Panc1 (cell line): Measurements from ENCODE around the gene MPPED1. TPM values are rescaled to one million over a fixed set of nuclear protein-coding genes. Genes with fewer than 3 reads are reported as not detected.

Experiments
- ATAC-seq: fragments of 200-7000 bp; cut with Tn5 transposase; 2 replicates; pipeline ENCODE4 v1.9.1; 2020; ENCODE audit warnings: mild to moderate bottlenecking, moderate library complexity
- BruUV-seq: library from RNA; stranded (reverse); fragments of 400-500 nt; replicated peaks from 2 replicates; lab custom pipeline; 2021; lab: Mats Ljungman, UMichigan
- CTCF ChIA-PET: fragments of 300-600 bp; sonication (Branson Sonifier 250); formaldehyde crosslinking; loops from one replicate; lab custom pipeline; 2022; ENCODE audit warnings: antibody characterized with exemption; lab: Charles Lee
- POLR2A ChIA-PET: fragments of 300-600 bp; sonication (Branson Sonifier 250); formaldehyde crosslinking; loops from one replicate; lab custom pipeline; 2022; ENCODE audit warnings: antibody characterized with exemption; lab: Charles Lee
- DNase-seq: peaks from one replicate; pipeline ENCODE4 v3.0.0-alpha.2; 2010; ENCODE audit warnings: low read depth, low spot score
- H3K27ac ChIP-seq: 2 replicates; pipeline ENCODE4 v1.5.1; 2011; ENCODE audit warnings: mild to moderate bottlenecking, low read length, inconsistent platforms
- H3K27me3 ChIP-seq: fragments of 200-500 bp; sonication (Bioruptor generic); 2 replicates; pipeline ENCODE4 v1.6.0; 2014; ENCODE audit warnings: low read length, inconsistent platforms; ENCODE audit not compliant: control insufficient read depth, insufficient read depth
- H3K36me3 ChIP-seq: fragments of 200-500 bp; sonication (Bioruptor generic); 2 replicates; pipeline ENCODE4 v1.5.1; 2014; ENCODE audit warnings: inconsistent platforms, mild to moderate bottlenecking, low read length, moderate library complexity; ENCODE audit not compliant: control insufficient read depth, insufficient read depth
- H3K4me1 ChIP-seq: 2 replicates; pipeline ENCODE4 v1.5.1; 2011; ENCODE audit warnings: inconsistent platforms, mild to moderate bottlenecking, low read length, moderate library complexity; ENCODE audit not compliant: control insufficient read depth, insufficient read depth
- H3K4me3 ChIP-seq, 2 experiments: 2 replicates each; pipeline ENCODE4 v1.5.1; 2011 to 2012; ENCODE audit warnings: low read depth in 2 of 2, low read length in 2 of 2, mild to moderate bottlenecking in 2 of 2, inconsistent platforms in 1 of 2, moderate library complexity in 1 of 2
- H3K9me3 ChIP-seq: fragments of 200-500 bp; sonication (Bioruptor generic); 2 replicates; pipeline ENCODE4 v1.5.1; 2014; ENCODE audit warnings: low read depth, mild to moderate bottlenecking, inconsistent platforms, low read length, moderate library complexity; ENCODE audit not compliant: control insufficient read depth, insufficient read depth
- CTCF ChIP-seq: fragments of 450-650 bp; IDR thresholded peaks from 2 replicates; pipeline ENCODE4 v1.5.1; 2017; ENCODE audit warnings: mild to moderate bottlenecking
- POLR2AphosphoS5 ChIP-seq: IDR thresholded peaks from 2 replicates; pipeline ENCODE4 v1.6.1; 2012; ENCODE audit warnings: mild to moderate bottlenecking, low read depth, low read length, moderate library complexity
- REST ChIP-seq, 2 experiments: IDR thresholded peaks; 2 replicates each; pipeline ENCODE4 v1.6.1; 2011 to 2012; ENCODE audit warnings: low read depth in 2 of 2, control low read depth in 1 of 2, low read length in 1 of 2, mild to moderate bottlenecking in 1 of 2, moderate library complexity in 1 of 2; ENCODE audit not compliant: insufficient read depth in 1 of 2
- SIN3A ChIP-seq: IDR thresholded peaks from 2 replicates; pipeline ENCODE4 v1.6.1; 2012; ENCODE audit warnings: low read depth, mild to moderate bottlenecking, low read length, moderate library complexity, borderline replicate concordance; ENCODE audit not compliant: insufficient read depth
- TCF7L2 ChIP-seq: IDR thresholded peaks from 2 replicates; pipeline ENCODE4 v1.6.1; 2011; ENCODE audit warnings: mild to moderate bottlenecking, low read depth, low read length, inconsistent platforms
- in situ Hi-C: cut with HindIII; loops from 2 replicates; pipeline ENCODE4 v1.10.0; 2016; ENCODE audit warnings: low sequenced_read_pairs, low pct_unique_long_range_greater_than_20kb
- intact Hi-C: fragments of 100-400 bp; cut with micrococcal nuclease; formaldehyde crosslinking; loops from one replicate; pipeline ENCODE4 v1.10.0; 2022; ENCODE audit not compliant: unreplicated experiment
- total RNA-seq: library from RNA; stranded (reverse); gene quantifications from one replicate; pipeline ENCODE4 v1.2.1, GENCODE V29; 2021; ENCODE audit not compliant: unreplicated experiment

Gene MPPED1
- total RNA-seq, 1 experiment from 2014 or later: not detected

GRCh38 chr22:43402128-43402527 is 9.7 kb upstream of the MPPED1 start:
- Histone ChIP-seq H3K27me3 (no peaks in the 10 kb centered on the region), H3K36me3 (no peaks in the 10 kb centered on the region), H3K4me1 (no peaks in the 10 kb centered on the region), H3K27ac (no peak overlapping the region), H3K9me3 (no peaks in the 10 kb centered on the region), H3K4me3 (no peak overlapping the region)
- no peak for ATAC-seq
- TF ChIP-seq REST (IDR thresholded peaks at IDR 0.05; ENCODE audit: insufficient read depth in 1 of 2, low read depth in 2 of 2, low read length in 1 of 2): no peak
- TF ChIP-seq SIN3A: no peak
- TF ChIP-seq CTCF: no peak
- no peak for TF ChIP-seq POLR2AphosphoS5
- no peak for TF ChIP-seq TCF7L2
- no TSS peak for BruUV-seq
- ChIA-PET CTCF (no interaction called here), POLR2A (no interaction called here)
- intact Hi-C loops: no loop called here
- in situ Hi-C loops: no loop called here
- DNase-seq: no peak

- no peak; the same call in 1 of the 2 replicates for ATAC-seq
- ChIA-PET POLR2A (no interaction called here), CTCF (no interaction called here)
- no TSS peak for BruUV-seq
- Histone ChIP-seq H3K27me3 (no peaks in the 10 kb centered on the region), H3K9me3 (no peaks in the 10 kb centered on the region), H3K4me1 (no peaks in the 10 kb centered on the region), H3K36me3 (no peaks in the 10 kb centered on the region), H3K4me3 (no peak overlapping the region), H3K27ac (no peak overlapping the region)
- DNase-seq: no peak
- intact Hi-C loops: no loop called here
- TF ChIP-seq CTCF (no peak), TCF7L2 (no peak), SIN3A (no peak), REST (IDR thresholded peaks at IDR 0.05; ENCODE audit: insufficient read depth in 1 of 2, low read depth in 2 of 2, low read length in 1 of 2) (no peak), POLR2AphosphoS5 (no peak)
- in situ Hi-C loops: no loop called here
Measured at GRCh38 chr22:43404673-43405385, 7.0 kb upstream of the MPPED1 start.
